NT2/D1 (cell line): Measurements from ENCODE around the gene FAM120A.

Experiments used
- DNase-seq: peaks from one replicate; pipeline ENCODE4 v3.0.0-alpha.2; 2011; ENCODE audit warnings: low read depth, low spot score
- H3K27me3 ChIP-seq: 2 replicates; pipeline ENCODE4 v1.6.0; 2011; ENCODE audit warnings: mild to moderate bottlenecking; ENCODE audit not compliant: insufficient read length, insufficient read depth
- H3K36me3 ChIP-seq: 2 replicates; pipeline ENCODE4 v1.6.1; 2011; ENCODE audit warnings: mild to moderate bottlenecking, low read length, mixed read lengths; ENCODE audit not compliant: insufficient read depth, insufficient read length
- H3K4me1 ChIP-seq: 2 replicates; pipeline ENCODE4 v1.5.1; 2011; ENCODE audit not compliant: insufficient read depth, insufficient read length
- H3K4me3 ChIP-seq: 2 replicates; pipeline ENCODE4 v1.5.1; 2011; ENCODE audit warnings: low read depth; ENCODE audit not compliant: insufficient read length
- H3K9ac ChIP-seq: 2 replicates; pipeline ENCODE4 v1.6.0; 2011; ENCODE audit warnings: low read depth; ENCODE audit not compliant: insufficient read length
- H3K9me3 ChIP-seq: 2 replicates; pipeline ENCODE4 v1.5.1; 2011; ENCODE audit warnings: mild to moderate bottlenecking, low read length; ENCODE audit not compliant: insufficient read depth
- SUZ12 ChIP-seq: IDR thresholded peaks from 2 replicates; pipeline ENCODE4 v1.6.1; 2011; ENCODE audit not compliant: insufficient read length, insufficient read depth; ENCODE audit errors: extremely low read depth
- YY1 ChIP-seq: IDR thresholded peaks from 2 replicates; pipeline ENCODE4 v1.6.1; 2011; ENCODE audit not compliant: insufficient read length, insufficient read depth
- ZNF274 ChIP-seq: IDR thresholded peaks from 2 replicates; pipeline ENCODE4 v1.6.1; 2011; ENCODE audit warnings: mild to moderate bottlenecking, low read depth, low read length

Gene FAM120A

GRCh38 chr9:93595461-93595860, 144.0 kb downstream of the FAM120A start:
- no peak overlapping the region for H3K4me3 ChIP-seq
- no peaks in the 10 kb centered on the region for H3K9me3 ChIP-seq
- H3K36me3 ChIP-seq = no peaks in the 10 kb centered on the region
- peaks cover 16% of the 10 kb centered on the region for H3K4me1 ChIP-seq
- no peak overlapping the region for H3K9ac ChIP-seq
- no peak for DNase-seq
- TF ChIP-seq SUZ12 (no peak), YY1 (no peak), ZNF274 (no peak)
- no peaks in the 10 kb centered on the region for H3K27me3 ChIP-seq

- no peak for TF ChIP-seq ZNF274
- TF ChIP-seq YY1 = no peak
- TF ChIP-seq SUZ12 = no peak
- no peaks in the 10 kb centered on the region for H3K27me3 ChIP-seq
- peaks cover 16% of the 10 kb centered on the region for H3K4me1 ChIP-seq
- DNase-seq = no peak
- H3K36me3 ChIP-seq = no peaks in the 10 kb centered on the region
- H3K9ac ChIP-seq = no peak overlapping the region
- H3K9me3 ChIP-seq = no peaks in the 10 kb centered on the region
- no peak overlapping the region for H3K4me3 ChIP-seq
Observed at GRCh38 chr9:93595861-93596365, 144.4 kb downstream of the FAM120A start.

GRCh38 chr9:93596399-93596798, 144.9 kb downstream of the FAM120A start:
- no peak for TF ChIP-seq YY1
- TF ChIP-seq SUZ12 = no peak
- TF ChIP-seq ZNF274 = no peak
- H3K4me3 ChIP-seq = no peak overlapping the region
- no peaks in the 10 kb centered on the region for H3K9me3 ChIP-seq
- peaks cover 16% of the 10 kb centered on the region for H3K4me1 ChIP-seq
- no peak overlapping the region for H3K9ac ChIP-seq
- H3K36me3 ChIP-seq = no peaks in the 10 kb centered on the region
- DNase-seq = no peak
- no peaks in the 10 kb centered on the region for H3K27me3 ChIP-seq

GRCh38 chr9:93597142-93597706, 145.7 kb downstream of the FAM120A start:
- DNase-seq = no peak
- Histone ChIP-seq H3K9ac (no peak overlapping the region), H3K27me3 (no peaks in the 10 kb centered on the region), H3K4me3 (no peak overlapping the region), H3K9me3 (no peaks in the 10 kb centered on the region), H3K4me1 (peaks cover 18% of the 10 kb centered on the region), H3K36me3 (no peaks in the 10 kb centered on the region)
- TF ChIP-seq SUZ12 (no peak), YY1 (no peak), ZNF274 (no peak)

GRCh38 chr9:93597871-93598646, 146.6 kb downstream of the FAM120A start:
- Histone ChIP-seq H3K36me3 (no peaks in the 10 kb centered on the region), H3K9ac (no peak overlapping the region), H3K4me1 (peaks cover 18% of the 10 kb centered on the region), H3K27me3 (no peaks in the 10 kb centered on the region), H3K4me3 (no peak overlapping the region), H3K9me3 (no peaks in the 10 kb centered on the region)
- no peak for TF ChIP-seq SUZ12
- no peak for TF ChIP-seq YY1
- TF ChIP-seq ZNF274 = no peak
- no peak for DNase-seq

GRCh38 chr9:93598647-93599241, 147.3 kb downstream of the FAM120A start:
- TF ChIP-seq ZNF274 (no peak), YY1 (no peak), SUZ12 (no peak)

More at GRCh38 chr9:93598647-93599241, 147.3 kb downstream of the FAM120A start:
- peaks cover 18% of the 10 kb centered on the region for H3K4me1 ChIP-seq
- DNase-seq = no peak
- no peak overlapping the region for H3K4me3 ChIP-seq
- H3K9ac ChIP-seq = no peak overlapping the region
- no peaks in the 10 kb centered on the region for H3K9me3 ChIP-seq
- H3K36me3 ChIP-seq = no peaks in the 10 kb centered on the region
- H3K27me3 ChIP-seq = no peaks in the 10 kb centered on the region
